Measurements from ENCODE around the gene INTS7. TPM values are rescaled to one million over a fixed set of nuclear protein-coding genes. Genes with fewer than 3 reads are reported as not detected.
A peak's percentile ranks its signal among the peaks of the same experiment; 100 is the strongest.

Gene INTS7
- total and polyA plus RNA-seq, 8 donors, result 3.1 to 10.1 (median 4.7) TPM

DNA sequence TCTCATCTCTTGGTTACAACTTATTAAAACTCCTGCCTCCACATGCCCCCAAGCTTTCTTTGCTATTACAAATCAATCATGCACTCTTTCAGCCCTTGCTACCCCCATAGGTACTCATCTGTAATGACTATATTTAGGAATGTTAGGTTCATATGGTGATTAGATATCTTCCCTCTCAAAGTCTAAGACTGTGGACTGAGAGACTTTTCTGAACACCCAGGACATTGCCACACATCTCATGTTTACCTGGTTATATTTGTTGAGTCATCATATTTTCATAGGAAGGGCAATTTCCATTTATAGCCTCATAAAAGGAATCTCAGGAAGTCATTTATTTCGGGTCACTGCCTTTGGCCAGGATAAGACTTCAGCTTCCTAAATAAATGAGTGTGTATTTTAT lies 123.3 kb downstream of the INTS7 start:
- TF ChIP-seq, protein P1, sequence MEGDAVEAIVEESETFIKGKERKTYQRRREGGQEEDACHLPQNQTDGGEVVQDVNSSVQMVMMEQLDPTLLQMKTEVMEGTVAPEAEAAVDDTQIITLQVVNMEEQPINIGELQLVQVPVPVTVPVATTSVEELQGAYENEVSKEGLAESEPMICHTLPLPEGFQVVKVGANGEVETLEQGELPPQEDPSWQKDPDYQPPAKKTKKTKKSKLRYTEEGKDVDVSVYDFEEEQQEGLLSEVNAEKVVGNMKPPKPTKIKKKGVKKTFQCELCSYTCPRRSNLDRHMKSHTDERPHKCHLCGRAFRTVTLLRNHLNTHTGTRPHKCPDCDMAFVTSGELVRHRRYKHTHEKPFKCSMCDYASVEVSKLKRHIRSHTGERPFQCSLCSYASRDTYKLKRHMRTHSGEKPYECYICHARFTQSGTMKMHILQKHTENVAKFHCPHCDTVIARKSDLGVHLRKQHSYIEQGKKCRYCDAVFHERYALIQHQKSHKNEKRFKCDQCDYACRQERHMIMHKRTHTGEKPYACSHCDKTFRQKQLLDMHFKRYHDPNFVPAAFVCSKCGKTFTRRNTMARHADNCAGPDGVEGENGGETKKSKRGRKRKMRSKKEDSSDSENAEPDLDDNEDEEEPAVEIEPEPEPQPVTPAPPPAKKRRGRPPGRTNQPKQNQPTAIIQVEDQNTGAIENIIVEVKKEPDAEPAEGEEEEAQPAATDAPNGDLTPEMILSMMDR (IDR thresholded peaks at IDR 0.05), result no peak
- FAIRE-seq (no peak), ATAC-seq (peak in 3 of 4 donors; percentile 25 to 40 (median 29)), DNase-seq (no peak)
- Histone ChIP-seq H3K27me3 (no peaks in the 10 kb centered on the region), H3K4me3 (no peak overlapping the region), H3K9me3 (no peaks in the 10 kb centered on the region), H3K36me3 (no peaks in the 10 kb centered on the region), H3K4me1 (peaks cover 0 to 3% (median under 1%) of the 10 kb centered on the region in 3 donors), H3K27ac (peak overlapping the region in 1 of 4 donors; percentile 8)
- WGBS, 2 donors, result 57 to 66% methylated on average over 1 of the region's 1 CpG
- intact Hi-C loops (cut with DNase I), result no loop called here

DNA sequence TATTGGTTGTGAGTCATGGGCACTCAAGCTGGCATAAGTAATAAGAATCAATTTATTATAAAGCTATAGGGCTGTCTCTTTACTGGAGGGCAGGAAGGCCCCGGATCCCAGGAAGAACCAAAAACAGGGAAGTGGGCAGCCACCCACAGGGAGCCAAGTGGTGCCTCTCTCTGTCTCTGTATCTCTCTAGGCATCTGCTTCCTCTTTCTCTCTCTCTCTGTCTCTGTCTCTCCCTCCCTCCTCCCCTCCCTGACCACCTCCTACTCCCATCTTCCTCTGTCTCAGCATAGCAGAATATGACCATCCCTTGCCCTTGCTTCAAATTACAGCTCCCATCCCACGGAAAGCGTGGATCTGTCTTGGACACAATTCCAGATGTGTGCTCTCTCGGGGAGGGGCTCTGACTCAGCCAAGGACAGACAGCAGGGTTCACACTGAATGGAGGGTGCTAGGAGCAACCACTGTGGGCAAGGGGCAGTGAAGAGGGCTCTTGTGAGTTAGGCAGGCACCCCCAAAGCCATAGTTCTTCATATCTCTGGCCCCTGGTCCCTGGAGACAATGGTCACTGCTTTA lies 124.4 kb downstream of the INTS7 start:
- no peak overlapping the region for H3K4me3 ChIP-seq
- DNase-seq (no peak), ATAC-seq (peak in 2 of 4 donors; percentile 45 to 59), FAIRE-seq (no peak)
- no peak overlapping the region for H3K27ac ChIP-seq
- 69 to 76% methylated on average over 4 of the region's 4 CpGs for WGBS, 2 donors
- no peaks in the 10 kb centered on the region for H3K27me3 ChIP-seq
- peaks cover 0 to 3% (median 0%) of the 10 kb centered on the region in 3 donors for H3K4me1 ChIP-seq
- H3K9me3 ChIP-seq, result no peaks in the 10 kb centered on the region
- TF ChIP-seq, protein P1 (IDR thresholded peaks at IDR 0.05), result no peak
- intact Hi-C loops (cut with DNase I), result no loop called here
- H3K36me3 ChIP-seq, result no peaks in the 10 kb centered on the region

DNA sequence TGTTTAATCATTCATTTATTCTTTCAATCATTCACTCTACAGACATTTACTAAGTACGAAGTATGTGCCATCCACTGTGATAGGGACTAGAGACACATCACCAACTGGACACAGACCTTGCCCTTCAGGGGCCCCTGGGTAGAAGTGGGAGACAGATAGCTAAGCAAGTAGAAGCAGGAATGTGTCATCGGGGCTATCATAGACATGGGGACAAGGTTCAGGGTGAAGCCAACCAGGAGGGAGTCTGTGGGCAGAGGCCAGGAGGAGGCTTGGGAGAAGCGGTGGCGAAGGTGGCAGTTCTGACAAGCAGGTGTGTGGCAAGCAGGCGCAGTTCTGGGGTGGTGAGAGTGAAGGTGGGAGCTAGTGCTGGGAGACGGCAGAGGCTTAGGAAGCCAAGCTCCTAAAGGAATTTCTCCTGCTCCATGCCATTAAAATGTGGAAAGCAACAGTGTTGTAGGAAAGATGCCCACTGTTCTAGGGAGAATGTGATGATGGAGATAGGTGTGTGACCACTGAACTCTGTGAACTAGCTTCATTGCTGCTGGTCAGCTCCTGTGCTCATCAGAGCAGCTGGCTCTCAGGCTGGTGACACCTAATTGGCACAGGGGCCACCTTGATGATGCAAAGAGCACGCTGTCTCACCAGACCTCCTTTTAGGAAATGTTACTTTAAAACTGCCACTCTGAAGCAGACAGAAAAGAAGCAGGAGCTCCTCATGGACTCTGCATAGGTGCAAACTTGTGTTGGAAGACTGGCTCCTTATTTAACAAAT lies 125.1 kb downstream of the INTS7 start:
- intact Hi-C loops (cut with DNase I), result no loop called here
- FAIRE-seq (no peak), DNase-seq (no peak), ATAC-seq (peak in 1 of 4 donors; percentile 26)
- H3K9me3 ChIP-seq, result no peaks in the 10 kb centered on the region
- H3K4me1 ChIP-seq, result peaks cover 0 to 3% (median 0%) of the 10 kb centered on the region in 3 donors
- H3K4me3 ChIP-seq, result no peak overlapping the region
- TF ChIP-seq, protein P1 (IDR thresholded peaks at IDR 0.05), result no peak
- H3K27me3 ChIP-seq, result no peaks in the 10 kb centered on the region
- no peaks in the 10 kb centered on the region for H3K36me3 ChIP-seq
- H3K27ac ChIP-seq, result no peak overlapping the region
- WGBS, 2 donors, result 78 to 79% methylated on average over 7 of the region's 7 CpGs

DNA sequence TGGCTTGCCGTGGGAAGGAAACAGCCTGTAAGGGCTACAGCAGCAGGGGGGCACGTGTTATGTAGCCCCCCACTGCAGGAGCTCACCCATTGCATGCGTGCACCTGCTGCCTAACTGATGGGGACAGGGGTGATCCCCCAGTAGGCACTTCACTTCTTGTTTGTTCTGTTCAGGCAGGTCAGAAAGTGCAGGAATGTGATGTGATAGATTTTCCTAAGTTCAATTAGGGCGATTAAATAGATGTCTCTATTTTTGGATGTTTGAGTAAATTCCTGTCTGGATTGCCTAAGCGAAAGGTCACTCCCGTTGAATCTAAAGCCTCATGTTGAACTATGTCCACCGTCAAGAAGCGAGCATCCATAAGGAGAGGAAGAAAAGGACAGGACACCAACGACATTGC lies 126.0 kb downstream of the INTS7 start:
- no peaks in the 10 kb centered on the region for H3K27me3 ChIP-seq
- WGBS, 2 donors, result 40 to 48% methylated on average over 9 of the region's 9 CpGs
- no peak overlapping the region for H3K4me3 ChIP-seq
- no peaks in the 10 kb centered on the region for H3K36me3 ChIP-seq
- FAIRE-seq (no peak), DNase-seq (no peak), ATAC-seq (no peak)
- no peak overlapping the region for H3K27ac ChIP-seq
- H3K9me3 ChIP-seq, result no peaks in the 10 kb centered on the region
- intact Hi-C loops (cut with DNase I), result no loop called here
- TF ChIP-seq, protein P1 (IDR thresholded peaks at IDR 0.05), result no peak
- peaks cover 0 to 3% (median 0%) of the 10 kb centered on the region in 3 donors for H3K4me1 ChIP-seq

DNA sequence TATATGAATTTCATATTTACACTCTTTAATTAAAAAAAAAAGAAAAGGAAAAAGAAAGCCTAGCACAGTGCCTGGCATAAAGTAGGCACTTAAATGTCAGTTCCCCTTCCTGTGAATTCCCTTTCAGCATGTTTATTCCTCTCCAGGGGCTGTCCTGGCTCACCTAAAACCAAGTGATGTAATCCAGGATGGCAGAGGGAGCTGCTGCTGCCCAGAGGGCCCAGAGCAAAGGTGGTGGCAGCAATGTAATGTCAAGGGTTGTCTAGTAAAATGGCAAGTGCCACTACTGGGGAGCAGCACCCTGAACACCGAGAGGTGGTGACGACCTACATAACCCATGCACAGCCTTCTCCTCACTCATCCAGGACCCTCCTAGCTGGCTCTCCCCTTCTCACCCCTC lies 126.4 kb downstream of the INTS7 start:
- ATAC-seq (no peak), FAIRE-seq (no peak), DNase-seq (no peak)
- Histone ChIP-seq H3K36me3 (no peaks in the 10 kb centered on the region), H3K4me3 (no peak overlapping the region), H3K27ac (no peak overlapping the region), H3K27me3 (no peaks in the 10 kb centered on the region), H3K4me1 (peaks cover under 1 to 4% (median 3%) of the 10 kb centered on the region in 3 donors), H3K9me3 (no peaks in the 10 kb centered on the region)
- intact Hi-C loops (cut with DNase I), result no loop called here
- WGBS, 2 donors, result 64 to 85% methylated on average over 2 of the region's 2 CpGs
- TF ChIP-seq, protein P1 (IDR thresholded peaks at IDR 0.05), result no peak

All from pancreas (tissue), 10 donors.